RCC 7860 (cell line): ENCODE results near the gene KRTAP12-2.
"Not testable (repeated sequence)": the region's sequence is repeated elsewhere in the genome, so short reads cannot be mapped to it uniquely, and the experiment has no call there.

Source experiments
- DNase-seq: peaks from one replicate; pipeline ENCODE4 v3.0.0-alpha.2; 2015; ENCODE audit warnings: low spot score
- FAIRE-seq: peaks from 2 replicates; lab custom pipeline; 2012; peaks lifted over from hg19 to GRCh38; lab: Jason Lieb, UNC

Gene KRTAP12-2

DNA sequence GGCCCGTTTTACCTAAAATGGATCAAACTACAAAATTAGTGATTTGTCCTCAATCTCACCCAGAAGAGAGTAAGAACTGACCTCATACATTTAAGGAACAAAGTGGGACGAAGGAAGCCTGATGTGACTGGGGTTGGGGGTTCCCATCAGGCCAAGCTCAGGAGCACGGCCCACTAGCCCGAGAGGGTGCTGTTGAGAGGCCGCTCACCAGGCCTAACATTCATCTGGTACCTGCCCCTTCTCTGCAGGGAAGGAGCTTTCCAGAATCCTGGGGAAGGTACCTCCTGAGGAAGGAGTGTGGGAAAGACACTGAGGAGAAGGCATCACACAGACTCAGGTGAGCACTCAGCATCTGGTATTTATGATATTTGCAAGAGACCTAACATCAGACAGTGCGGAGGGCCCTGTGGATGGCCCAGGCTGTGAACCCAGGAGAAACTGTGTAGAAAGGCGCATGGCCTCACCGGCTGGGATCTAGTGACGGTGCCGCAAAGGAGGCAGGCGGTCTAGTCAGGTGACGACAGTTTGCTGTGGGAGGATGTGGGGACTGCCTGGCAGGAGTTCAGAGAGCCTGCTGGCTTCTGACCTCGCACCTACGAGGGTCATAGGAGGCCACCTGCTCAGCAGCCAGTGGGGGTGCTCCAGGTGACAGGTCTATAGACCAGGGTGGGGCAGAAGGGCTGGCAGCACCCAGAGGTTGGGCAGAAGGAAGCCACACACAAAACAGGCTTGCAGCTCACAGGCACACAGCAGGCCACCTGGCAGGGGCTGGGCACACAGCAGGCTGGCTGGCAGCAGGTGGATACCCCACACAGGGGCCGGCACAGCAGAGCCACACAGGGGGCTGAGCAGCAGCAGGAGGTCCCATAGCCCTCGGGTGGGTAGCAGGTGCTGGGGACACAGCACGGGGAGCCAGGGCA, 12.8 kb downstream of the KRTAP12-2 start:
- DNase-seq (no peak), FAIRE-seq (no peak)

GRCh38 chr21:44653123-44653522, 13.6 kb downstream of the KRTAP12-2 start:
- DNase-seq (no peak), FAIRE-seq (no peak)

GRCh38 chr21:44650973-44651675, 15.6 kb downstream of the KRTAP12-2 start:
- DNase-seq (no peak), FAIRE-seq (no peak)

- DNase-seq = no peak
- no peak for FAIRE-seq
Measured at GRCh38 chr21:44650265-44650972, 16.3 kb downstream of the KRTAP12-2 start.

DNA sequence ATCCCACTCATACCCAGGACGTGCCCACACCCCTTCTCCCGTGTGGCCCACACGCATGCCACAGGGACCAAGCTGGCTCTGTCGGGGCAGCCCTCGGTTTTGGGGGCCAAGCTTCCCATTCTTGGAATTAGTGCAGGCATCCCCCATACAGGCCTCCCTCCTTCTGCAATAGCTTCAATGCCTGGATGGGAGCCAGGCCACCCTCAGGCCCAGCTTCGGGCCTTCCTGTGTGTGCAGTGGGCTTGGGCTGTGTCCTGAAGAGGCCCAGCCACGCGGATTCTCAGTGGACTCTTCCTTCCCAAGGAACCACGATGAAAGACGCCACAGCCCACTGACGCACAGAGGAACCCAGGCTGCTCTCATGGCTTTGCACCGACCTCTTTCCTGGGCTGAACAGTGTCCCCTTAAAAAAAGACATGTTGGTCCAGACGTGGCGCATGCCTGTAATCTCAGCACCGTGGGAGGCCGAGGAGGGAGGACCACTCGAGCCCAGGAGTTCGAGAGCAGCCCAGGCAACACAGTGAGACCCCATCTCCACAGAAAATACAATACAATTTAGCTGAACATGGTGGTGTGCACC, 17.1 kb downstream of the KRTAP12-2 start:
- no peak for FAIRE-seq

DNA sequence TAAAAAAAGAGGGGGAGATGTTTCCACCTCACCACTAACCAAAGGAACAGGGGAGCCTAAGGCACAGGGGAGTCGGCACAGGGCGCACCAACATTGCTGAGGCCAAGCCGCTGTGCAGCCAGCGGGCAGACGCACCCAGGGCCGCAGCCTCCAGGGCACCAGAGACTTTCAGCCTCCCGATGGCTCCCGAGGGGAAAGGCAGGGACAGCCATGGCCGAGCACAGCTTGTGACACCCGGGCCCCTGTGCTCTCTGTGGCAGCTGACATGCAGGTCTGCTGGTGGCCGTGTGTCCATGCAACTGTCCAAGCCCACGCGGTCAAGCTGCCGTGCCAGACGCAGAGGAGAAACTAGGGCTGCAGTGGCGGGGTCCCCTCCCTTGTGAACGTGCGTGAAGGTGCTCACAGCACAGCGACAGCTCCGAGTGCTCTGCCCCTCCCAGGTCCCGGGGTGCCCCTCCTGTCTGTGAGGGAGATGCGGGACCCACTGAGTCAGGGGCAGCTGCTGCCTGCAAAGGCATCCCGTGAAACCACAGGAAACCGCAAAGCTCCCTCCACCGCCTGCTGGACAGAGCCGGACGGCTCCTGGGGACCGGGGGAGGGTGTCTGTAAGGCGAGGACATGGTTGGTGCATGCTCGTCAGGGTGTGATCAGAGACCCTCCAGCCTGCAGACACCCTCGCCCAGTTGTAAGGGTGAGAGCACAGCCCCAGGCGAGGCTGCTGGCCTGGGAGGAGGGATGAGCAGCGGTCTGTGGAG, 18.0 kb downstream of the KRTAP12-2 start:
- FAIRE-seq = no peak
- DNase-seq = no peak

More for the DNA sequence above, 17.1 kb downstream of the KRTAP12-2 start:
- DNase-seq = no peak

- DNase-seq (no peak), FAIRE-seq (no peak)
Measured at GRCh38 chr21:44647222-44647552, 19.5 kb downstream of the KRTAP12-2 start.

GRCh38 chr21:44646366-44647221, 20.1 kb downstream of the KRTAP12-2 start, which contains the start of gene KRTAP10-11:
Gene KRTAP10-11, plus strand, starts transcription at chr21:44646414. Its CDS starts 45 bp downstream, at chr21:44646459.
- not testable (repeated sequence) for FAIRE-seq, DNase-seq

- DNase-seq = no peak
Measured at GRCh38 chr21:44644878-44645277, 21.8 kb downstream of the KRTAP12-2 start.

DNA sequence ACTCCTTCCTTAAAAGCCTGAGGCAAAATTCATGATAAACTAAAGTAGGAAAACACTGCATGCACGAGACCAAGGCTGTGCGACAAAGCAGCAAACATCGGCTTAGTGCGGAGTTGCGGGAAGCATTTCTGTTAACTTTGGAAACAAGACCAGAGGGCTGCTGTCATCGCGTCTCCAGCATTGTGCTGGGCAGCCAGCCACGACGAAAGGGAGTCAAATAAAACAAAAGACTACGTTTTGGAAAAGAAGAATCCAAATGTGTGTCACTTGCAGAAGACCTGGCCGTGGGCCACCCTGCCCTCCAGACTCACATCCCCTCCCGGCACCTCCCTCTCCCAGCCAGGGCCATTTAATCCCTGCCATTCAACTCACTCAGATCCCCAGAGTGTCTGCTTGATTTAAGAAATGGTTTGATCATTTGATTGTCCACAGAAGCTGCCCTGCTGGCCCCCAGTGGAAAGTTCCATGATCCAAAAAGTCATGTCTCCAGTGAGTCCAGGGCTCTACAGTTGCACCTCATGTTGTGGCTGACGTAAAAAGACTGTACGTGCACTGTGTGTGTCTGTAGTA, 22.9 kb downstream of the KRTAP12-2 start:
- FAIRE-seq = no peak
- no peak for DNase-seq

More at GRCh38 chr21:44644878-44645277, 21.8 kb downstream of the KRTAP12-2 start:
- no peak for FAIRE-seq

DNA sequence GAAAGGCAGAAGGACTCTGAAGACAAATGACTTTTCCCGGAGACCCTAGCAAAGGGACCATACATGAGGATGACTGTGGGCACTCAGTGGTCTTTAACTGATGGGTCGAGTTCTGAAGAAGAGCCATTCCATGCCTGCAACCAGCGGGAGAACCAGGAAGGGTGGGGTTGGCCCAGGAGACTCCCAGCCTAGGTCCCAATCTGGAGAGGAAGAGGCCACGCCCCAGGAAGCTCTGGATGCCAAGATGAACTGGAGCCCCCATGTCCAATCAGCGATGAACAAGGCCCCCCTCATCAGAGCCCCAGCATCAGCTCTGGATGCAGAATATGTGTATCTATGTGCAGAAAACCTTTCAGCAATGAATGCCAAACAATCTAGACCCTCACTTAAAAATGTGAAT, 26.0 kb downstream of the KRTAP12-2 start:
- no peak for FAIRE-seq
- DNase-seq = no peak

GRCh38 chr21:44639331-44639655, 27.4 kb downstream of the KRTAP12-2 start:
- FAIRE-seq (no peak), DNase-seq (no peak)

DNA sequence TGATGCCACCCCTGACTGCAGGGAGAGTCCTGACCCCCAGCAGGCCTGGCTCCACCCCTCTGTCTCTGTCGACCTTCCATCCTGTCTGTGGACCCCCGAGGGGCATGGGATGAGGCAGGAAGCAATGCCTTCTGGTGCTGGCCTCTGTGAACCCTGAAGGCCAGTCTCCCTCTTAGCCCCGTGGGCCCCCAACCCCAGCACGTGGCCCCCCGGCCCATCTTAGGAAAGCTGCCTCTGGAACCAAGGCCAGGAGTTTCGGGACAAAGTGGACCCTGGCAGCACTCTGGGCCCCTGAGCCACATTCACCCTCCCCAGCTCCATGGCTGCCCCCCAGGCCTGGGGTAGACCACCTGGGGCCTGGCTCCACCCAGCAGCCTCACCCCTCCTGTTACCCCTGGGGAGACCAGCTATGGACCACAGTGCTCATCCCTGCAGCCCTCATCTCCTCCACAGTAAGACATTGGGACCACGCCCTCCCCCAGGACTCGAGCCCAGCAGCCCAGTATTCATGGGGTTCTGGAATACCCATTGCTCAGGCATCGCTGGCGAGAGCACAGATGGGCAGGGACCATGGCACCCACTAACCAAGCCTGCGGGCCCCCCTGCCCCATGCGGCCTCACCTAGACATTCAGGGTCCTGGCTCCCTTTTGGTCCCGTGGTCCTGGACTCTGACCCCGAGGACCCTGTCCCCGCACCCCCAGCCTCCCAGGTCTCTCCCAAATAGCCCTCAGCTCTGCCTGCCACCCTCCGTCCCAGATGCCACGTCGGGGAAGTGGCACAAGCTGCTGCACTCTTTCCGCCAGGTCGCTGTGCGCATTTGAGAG, 28.0 kb downstream of the KRTAP12-2 start:
- not testable (repeated sequence) for DNase-seq, FAIRE-seq

DNA sequence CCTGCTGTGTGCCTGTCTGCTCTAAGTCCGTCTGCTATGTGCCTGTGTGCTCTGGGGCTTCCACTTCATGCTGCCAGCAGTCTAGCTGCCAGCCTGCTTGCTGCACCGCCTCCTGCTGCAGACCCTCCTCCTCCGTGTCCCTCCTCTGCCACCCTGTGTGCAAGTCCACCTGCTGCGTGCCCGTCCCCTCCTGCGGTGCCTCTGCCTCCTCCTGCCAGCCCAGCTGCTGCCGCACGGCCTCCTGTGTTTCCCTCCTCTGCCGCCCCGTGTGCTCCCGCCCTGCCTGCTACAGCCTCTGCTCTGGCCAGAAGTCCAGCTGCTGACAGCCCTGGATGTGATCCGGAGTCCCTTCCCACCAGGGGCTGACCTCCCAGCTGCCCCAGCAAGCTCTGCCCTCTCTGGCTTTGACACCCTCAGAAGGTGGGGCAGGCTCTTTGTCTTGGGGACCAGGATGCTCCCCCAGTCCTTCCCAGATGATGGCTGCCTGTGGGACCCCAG, 28.8 kb downstream of the KRTAP12-2 start:
- FAIRE-seq = not testable (repeated sequence)

GRCh38 chr21:44637018-44637850, 29.5 kb downstream of the KRTAP12-2 start, which contains the start of gene KRTAP10-10:
Gene KRTAP10-10, plus strand, starts transcription at chr21:44637356. Its CDS starts 62 bp downstream, at chr21:44637418.
- FAIRE-seq = no peak
- DNase-seq = no peak

More for the DNA sequence above, 28.8 kb downstream of the KRTAP12-2 start:
- DNase-seq = not testable (repeated sequence)

DNA sequence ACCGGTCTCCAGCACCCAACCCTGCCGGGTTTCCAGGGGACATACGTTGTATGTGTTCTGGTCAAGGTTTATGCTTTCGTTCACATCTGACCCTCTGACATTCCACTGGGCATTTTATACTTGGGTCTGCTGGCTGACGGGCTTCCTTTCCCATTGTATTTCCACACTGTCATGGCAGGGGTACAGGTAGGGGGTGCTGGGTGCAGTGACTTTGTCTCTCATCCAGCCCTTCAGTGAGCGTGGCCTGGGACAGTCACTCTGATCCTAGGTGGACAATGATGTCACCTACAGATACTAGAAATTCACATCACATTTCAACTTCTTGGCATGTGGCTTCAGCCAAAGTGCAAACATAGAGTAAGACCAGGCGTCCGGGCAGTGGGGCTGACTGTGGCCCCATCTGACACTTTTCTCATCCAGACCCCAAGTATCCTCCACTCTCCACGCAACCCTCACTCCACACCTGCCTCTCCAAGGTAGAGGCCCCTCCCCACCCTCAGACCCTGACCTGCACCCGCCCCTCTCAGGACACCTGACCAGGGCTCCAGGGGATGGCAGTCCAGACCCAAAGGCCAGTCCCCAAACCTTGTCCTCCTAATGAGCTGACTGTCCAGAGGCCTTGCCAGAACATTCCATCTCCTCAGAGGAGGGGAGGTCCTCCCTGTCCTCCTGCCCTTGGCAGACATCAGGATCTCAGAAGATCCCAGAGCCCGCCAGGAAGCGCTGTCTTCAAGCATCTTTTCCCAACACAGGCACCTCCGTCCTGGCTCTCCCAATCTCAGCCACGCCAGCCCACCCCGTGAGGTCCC, 30.3 kb downstream of the KRTAP12-2 start:
- FAIRE-seq = no peak
- DNase-seq = no peak
